Measurements from ENCODE around the gene MCU.

DNA sequence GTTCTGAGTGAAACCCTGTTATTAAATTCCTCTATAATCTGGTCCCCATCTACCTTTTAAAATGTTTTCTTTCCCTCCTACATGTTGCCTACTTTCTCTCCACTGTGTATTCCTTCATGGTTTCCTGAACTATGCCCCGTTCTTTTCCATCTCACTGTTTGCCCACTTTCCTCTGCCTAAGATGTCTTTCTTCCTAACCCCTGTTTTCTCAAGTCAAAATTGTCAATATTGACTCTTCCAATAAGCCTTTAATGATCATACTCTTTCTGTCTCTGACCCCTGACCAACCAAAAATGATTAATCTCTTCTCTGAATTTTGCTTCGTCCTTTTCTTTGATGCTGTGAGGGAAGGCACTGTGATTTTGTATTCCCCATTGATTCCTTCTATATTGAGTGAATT, 171.0 kb downstream of the MCU start:
- TF ChIP-seq NFRKB (IDR thresholded peaks at IDR 0.05) = no peak
- TF ChIP-seq BHLHE40 (IDR thresholded peaks at IDR 0.05; ENCODE audit: borderline replicate concordance) = no peak
- TF ChIP-seq CTBP1 (IDR thresholded peaks at IDR 0.05; ENCODE audit: borderline replicate concordance) = no peak
- no peak for TF ChIP-seq SP1 (IDR thresholded peaks at IDR 0.05)
- TF ChIP-seq ELF4 (IDR thresholded peaks at IDR 0.05) = no peak
- TF ChIP-seq FOXM1 (IDR thresholded peaks at IDR 0.05; ENCODE audit: borderline replicate concordance) = no peak
- TF ChIP-seq FOXK2 (IDR thresholded peaks at IDR 0.05) = no peak
- TF ChIP-seq FOXA1 (IDR thresholded peaks at IDR 0.05) = no peak
- TF ChIP-seq LEF1 (IDR thresholded peaks at IDR 0.05; ENCODE audit: borderline replicate concordance) = no peak
- no peak for TF ChIP-seq TARDBP (IDR thresholded peaks at IDR 0.05)
- TF ChIP-seq SUZ12 (IDR thresholded peaks at IDR 0.05) = no peak
- TF ChIP-seq ZNF384 (IDR thresholded peaks at IDR 0.05) = no peak

All from HEK293T (cell line).